GM21515 (cell line): ENCODE measurements around the gene ERVV-1.
"Not testable (repeated sequence)": the region's sequence is repeated elsewhere in the genome, so short reads cannot be mapped to it uniquely, and the experiment has no call there.

ENCODE experiments used
- ATAC-seq: cut with Tn5 transposase; IDR thresholded peaks from one replicate; pipeline ENCODE4 v1.9.1; 2021; ENCODE audit not compliant: unreplicated experiment

Gene ERVV-1

GRCh38 chr19:53015730-53016129 is 2.0 kb downstream of the ERVV-1 start:
- no peak for ATAC-seq

GRCh38 chr19:53019684-53020083 is 6.0 kb downstream of the ERVV-1 start:
- ATAC-seq = no peak

GRCh38 chr19:53028306-53028705 is 14.6 kb downstream of the ERVV-1 start:
- ATAC-seq = not testable (repeated sequence)

- no peak for ATAC-seq
These were observed 20.3 kb downstream of the ERVV-1 start for GRCh38 chr19:53034054-53034453.

- ATAC-seq = no peak
These were observed 21.4 kb downstream of the ERVV-1 start for GRCh38 chr19:53034948-53035675.

- ATAC-seq = no peak
These were observed 23.7 kb downstream of the ERVV-1 start for GRCh38 chr19:53037101-53038097.

GRCh38 chr19:53041366-53041765 is 27.6 kb downstream of the ERVV-1 start:
- ATAC-seq = no peak

- no peak for ATAC-seq
These were observed 31.8 kb downstream of the ERVV-1 start for GRCh38 chr19:53045536-53045935.

- ATAC-seq = no peak
These were observed 33.7 kb downstream of the ERVV-1 start for GRCh38 chr19:53047379-53047778.

- no peak for ATAC-seq
These were observed 41.4 kb downstream of the ERVV-1 start for GRCh38 chr19:53055117-53055516.

GRCh38 chr19:53057904-53058580 is 44.3 kb downstream of the ERVV-1 start:
- ATAC-seq = no peak
